Type B pancreatic cell (in vitro differentiated cells): Measurements from ENCODE around the gene FLNB. TPM values are rescaled to one million over a fixed set of nuclear protein-coding genes. Genes with fewer than 3 reads are reported as not detected.

ENCODE experiments used
- DNase-seq: peaks from one replicate; pipeline ENCODE4 v3.0.0; 2021; ENCODE audit warnings: mixed read lengths; ENCODE audit not compliant: unreplicated experiment; ENCODE audit errors: extremely low spot score
- H3K27ac Mint-ChIP-seq: 2 replicates; pipeline ENCODE4 v1.8.0; 2021; ENCODE audit warnings: mild to moderate bottlenecking, mixed read lengths
- H3K27me3 Mint-ChIP-seq: 2 replicates; pipeline ENCODE4 v1.8.0; 2021; ENCODE audit warnings: mixed read lengths
- H3K36me3 Mint-ChIP-seq: 2 replicates; pipeline ENCODE4 v1.8.0; 2021; ENCODE audit warnings: mixed read lengths
- H3K4me1 Mint-ChIP-seq: one replicate; pipeline ENCODE4 v1.8.0; 2021; ENCODE audit warnings: mixed read lengths; ENCODE audit not compliant: unreplicated experiment
- H3K4me3 Mint-ChIP-seq: 2 replicates; pipeline ENCODE4 v1.8.0; 2021; ENCODE audit warnings: mild to moderate bottlenecking, mixed read lengths
- H3K9me3 Mint-ChIP-seq: 2 replicates; pipeline ENCODE4 v1.8.0; 2021; ENCODE audit warnings: mixed read lengths
- total RNA-seq: library from RNA; stranded (reverse); gene quantifications from 2 replicates; pipeline ENCODE4 v1.2.1, GENCODE V29; 2021; ENCODE audit warnings: low replicate concordance
- TF ChIP-seq, protein P1 (sequence below): fragments of 200-600 bp; sonication (generic); conservative IDR thresholded peaks from 2 replicates; pipeline ENCODE4 v1.5.0; 2021; ENCODE audit warnings: antibody characterized with exemption, mild to moderate bottlenecking

The FLNB gene
- total RNA-seq, 1 donor from 2014 or later: 204 TPM

DNA sequence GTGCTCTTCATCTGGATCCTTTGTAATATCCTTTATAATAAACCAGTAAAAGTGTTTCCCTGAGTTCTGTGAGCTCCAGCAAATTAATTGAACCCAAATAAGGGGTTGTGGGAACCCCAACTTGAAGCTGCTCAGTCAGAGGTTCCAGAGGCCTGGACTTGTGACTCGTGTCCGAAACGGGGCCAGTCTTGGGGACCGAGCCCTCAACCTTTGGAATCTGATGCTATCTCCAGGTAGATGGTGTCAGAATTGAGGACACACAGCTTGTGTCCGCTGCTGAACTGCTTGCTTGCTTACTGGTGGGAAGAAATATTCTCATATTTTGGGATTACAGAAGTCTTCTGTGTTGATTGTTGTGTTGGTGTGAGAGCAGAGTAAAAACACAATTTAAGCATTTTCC is 39.7 kb upstream of the FLNB start:
- no peak overlapping the region for H3K4me3 Mint-ChIP-seq
- H3K27me3 Mint-ChIP-seq: no peaks in the 10 kb centered on the region
- H3K4me1 Mint-ChIP-seq: peaks cover 22% of the 10 kb centered on the region
- H3K9me3 Mint-ChIP-seq: no peaks in the 10 kb centered on the region
- H3K27ac Mint-ChIP-seq: no peak overlapping the region
- TF ChIP-seq, protein P1, sequence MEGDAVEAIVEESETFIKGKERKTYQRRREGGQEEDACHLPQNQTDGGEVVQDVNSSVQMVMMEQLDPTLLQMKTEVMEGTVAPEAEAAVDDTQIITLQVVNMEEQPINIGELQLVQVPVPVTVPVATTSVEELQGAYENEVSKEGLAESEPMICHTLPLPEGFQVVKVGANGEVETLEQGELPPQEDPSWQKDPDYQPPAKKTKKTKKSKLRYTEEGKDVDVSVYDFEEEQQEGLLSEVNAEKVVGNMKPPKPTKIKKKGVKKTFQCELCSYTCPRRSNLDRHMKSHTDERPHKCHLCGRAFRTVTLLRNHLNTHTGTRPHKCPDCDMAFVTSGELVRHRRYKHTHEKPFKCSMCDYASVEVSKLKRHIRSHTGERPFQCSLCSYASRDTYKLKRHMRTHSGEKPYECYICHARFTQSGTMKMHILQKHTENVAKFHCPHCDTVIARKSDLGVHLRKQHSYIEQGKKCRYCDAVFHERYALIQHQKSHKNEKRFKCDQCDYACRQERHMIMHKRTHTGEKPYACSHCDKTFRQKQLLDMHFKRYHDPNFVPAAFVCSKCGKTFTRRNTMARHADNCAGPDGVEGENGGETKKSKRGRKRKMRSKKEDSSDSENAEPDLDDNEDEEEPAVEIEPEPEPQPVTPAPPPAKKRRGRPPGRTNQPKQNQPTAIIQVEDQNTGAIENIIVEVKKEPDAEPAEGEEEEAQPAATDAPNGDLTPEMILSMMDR: no peak
- no peaks in the 10 kb centered on the region for H3K36me3 Mint-ChIP-seq
- DNase-seq: no peak

DNA sequence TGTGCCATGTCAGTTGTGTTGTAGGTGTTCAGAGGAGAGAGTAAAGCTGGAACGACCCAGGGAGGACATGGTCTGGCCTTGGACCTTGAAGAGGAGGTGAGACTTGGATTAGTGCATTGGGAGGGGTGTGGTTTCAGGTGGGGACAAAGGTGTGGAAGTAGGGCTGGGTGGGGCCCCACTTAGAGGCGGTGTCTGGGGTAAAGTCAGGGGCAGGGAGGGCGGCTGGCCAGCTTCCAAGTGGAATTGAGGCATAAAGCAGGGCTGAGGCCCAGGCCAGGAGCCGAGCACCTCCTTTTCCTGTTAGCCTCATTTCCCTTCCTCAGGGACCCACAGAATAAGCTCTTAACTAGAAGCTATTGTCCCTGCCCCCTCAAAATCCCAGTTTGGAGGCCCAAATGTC is 36.2 kb upstream of the FLNB start:
- peak overlapping the region; percentile 60 for H3K4me3 Mint-ChIP-seq
- peak overlapping the region; percentile 91 for H3K27ac Mint-ChIP-seq
- TF ChIP-seq, protein P1: no peak
- no peaks in the 10 kb centered on the region for H3K9me3 Mint-ChIP-seq
- H3K36me3 Mint-ChIP-seq: no peaks in the 10 kb centered on the region
- peaks cover 28% of the 10 kb centered on the region for H3K4me1 Mint-ChIP-seq
- no peak for DNase-seq
- H3K27me3 Mint-ChIP-seq: no peaks in the 10 kb centered on the region

DNA sequence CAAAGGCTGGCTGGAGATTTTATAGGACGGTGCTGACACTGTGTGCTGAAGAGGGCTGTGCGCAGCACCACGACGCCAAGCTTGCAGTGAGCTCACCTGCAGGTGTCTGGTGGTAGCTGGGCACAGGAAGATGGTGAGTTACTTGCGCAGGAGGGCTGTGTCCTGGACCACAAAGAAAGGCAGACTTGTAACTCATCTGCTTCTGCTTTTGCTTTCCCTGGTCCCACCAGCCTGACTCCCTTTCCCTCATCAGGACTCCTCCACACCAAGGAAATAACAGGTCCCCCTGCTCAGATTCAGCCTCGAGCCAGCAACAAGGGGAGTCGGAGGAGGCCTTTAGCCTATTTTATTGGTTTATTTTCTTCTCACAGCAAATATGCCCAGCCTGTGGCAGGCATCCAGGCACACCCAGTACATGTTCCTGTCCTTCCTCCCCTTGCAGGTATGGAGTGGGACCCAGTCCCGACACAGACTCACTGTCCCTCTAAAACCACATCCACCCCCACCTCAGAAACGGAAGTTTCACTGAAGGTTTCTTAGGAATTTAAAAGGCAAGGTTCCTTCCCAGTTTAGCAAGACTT is 35.6 kb upstream of the FLNB start:
- no peak for DNase-seq
- Mint-ChIP-seq H3K9me3 (no peaks in the 10 kb centered on the region), H3K27ac (peak overlapping the region; percentile 91), H3K4me3 (peak overlapping the region; percentile 22), H3K4me1 (peaks cover 29% of the 10 kb centered on the region), H3K27me3 (no peaks in the 10 kb centered on the region), H3K36me3 (no peaks in the 10 kb centered on the region)
- TF ChIP-seq, protein P1: no peak

DNA sequence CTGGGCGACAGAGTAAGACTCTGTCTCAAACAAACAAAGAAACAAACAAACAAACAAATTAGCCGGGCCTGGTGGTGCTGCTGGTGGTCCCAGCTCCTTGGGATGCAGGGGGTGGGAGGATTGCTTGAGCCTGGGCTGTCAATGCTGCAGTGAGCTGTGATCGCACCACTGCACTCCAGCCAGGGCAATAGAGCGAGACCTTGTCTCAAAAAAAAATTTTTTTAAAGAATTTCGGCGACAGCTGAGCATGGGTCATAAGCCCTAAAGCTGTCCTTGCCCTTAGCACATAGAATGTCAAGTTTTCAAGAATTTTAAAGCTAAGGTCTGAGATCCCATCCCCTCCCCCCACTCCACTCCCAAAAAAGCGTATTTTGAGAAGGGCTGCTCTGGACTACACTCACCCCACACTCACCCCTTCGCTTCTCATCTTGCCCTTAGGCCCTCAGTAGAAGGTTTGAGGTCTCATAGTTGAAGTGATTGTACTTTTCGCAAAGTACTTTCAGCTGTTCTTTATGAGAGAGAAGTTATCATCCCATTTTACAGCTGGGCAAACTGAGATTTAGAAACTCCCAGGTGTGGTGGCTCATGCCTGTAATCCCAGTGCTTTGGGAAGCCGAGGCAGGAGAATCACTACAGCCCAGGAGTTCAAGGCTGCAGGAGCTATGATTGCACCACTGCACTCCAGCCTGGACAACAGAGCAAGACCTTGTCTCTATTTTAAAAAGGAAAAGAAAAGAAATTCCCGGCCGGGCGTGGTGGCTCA is 34.3 kb upstream of the FLNB start:
- DNase-seq: no peak
- TF ChIP-seq, protein P1: no peak
- no peaks in the 10 kb centered on the region for H3K27me3 Mint-ChIP-seq
- no peak overlapping the region for H3K4me3 Mint-ChIP-seq
- H3K36me3 Mint-ChIP-seq: no peaks in the 10 kb centered on the region
- peaks cover 34% of the 10 kb centered on the region for H3K4me1 Mint-ChIP-seq
- no peaks in the 10 kb centered on the region for H3K9me3 Mint-ChIP-seq
- H3K27ac Mint-ChIP-seq: no peak overlapping the region

DNA sequence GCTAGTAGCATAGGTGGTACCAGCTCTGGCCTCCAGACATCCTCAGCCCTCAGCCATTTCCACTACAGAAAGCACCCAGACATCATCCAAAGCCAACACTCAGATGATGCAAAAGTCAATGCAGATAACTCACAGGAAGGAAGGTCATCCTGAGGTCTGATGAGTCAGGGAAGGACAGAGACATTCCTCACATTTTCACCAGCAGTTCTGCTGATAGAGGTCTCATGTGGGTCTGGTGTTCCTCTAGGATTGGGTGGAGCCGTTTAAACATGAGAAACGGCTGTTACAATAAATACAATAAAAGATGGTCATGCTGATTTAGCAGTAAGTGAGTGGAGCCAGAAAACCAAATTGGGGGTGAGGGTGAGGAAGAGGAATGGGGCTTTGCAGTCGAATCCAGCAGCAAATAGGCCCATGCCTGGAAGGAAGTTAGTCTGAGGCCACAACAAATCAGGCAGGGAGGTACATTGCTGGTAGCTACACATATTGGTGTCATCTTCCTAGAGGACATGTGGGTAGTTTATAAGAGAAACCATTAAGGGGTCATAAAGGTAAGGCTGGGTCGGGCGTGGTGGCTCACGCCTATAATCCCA is 33.3 kb upstream of the FLNB start:
- peak overlapping the region; percentile 4 for H3K4me3 Mint-ChIP-seq
- no peaks in the 10 kb centered on the region for H3K27me3 Mint-ChIP-seq
- H3K4me1 Mint-ChIP-seq: peaks cover 31% of the 10 kb centered on the region
- no peak for DNase-seq
- no peaks in the 10 kb centered on the region for H3K36me3 Mint-ChIP-seq
- TF ChIP-seq, protein P1: no peak
- H3K27ac Mint-ChIP-seq: peak overlapping the region; percentile 74
- H3K9me3 Mint-ChIP-seq: no peaks in the 10 kb centered on the region
